Kidney tubule cell (primary cell): ENCODE data around the gene BICD1.
A peak's percentile ranks its signal among the peaks of the same experiment; 100 is the strongest.
"Not testable (repeated sequence)": the region's sequence is repeated elsewhere in the genome, so short reads cannot be mapped to it uniquely, and the experiment has no call there.

Experiments used
- DNase-seq: peaks from one replicate; pipeline ENCODE4 v3.0.0-alpha.2; 2018; ENCODE audit warnings: low spot score

Gene BICD1

GRCh38 chr12:32106517-32107358 lies at the start of gene BICD1:
TSS of gene BICD1 (plus strand) at chr12:32106847. CDS start at chr12:32107332, 485 bp downstream.
- peak; percentile 92 for DNase-seq

- DNase-seq, result no peak
Measured at GRCh38 chr12:32061033-32061432, 45.6 kb upstream of the BICD1 start.

DNA sequence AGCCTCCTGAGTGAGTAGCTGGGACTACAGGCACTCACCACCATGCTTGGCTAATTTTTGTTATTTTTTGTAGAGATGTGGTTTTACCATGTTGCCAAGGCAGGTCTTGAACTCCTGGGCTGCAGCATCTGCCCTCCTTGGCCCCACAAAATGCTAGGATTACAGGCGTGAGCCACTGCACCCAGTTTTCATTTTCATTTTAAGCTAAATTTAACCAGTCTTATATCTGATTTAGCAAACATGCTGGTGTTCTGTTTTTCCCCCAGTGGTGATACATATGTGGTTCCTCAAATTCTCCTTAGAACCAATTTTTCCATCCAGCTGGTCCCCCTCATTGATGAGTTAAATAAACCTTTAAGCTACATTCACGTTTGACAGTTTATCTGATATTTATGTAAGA lies 43.8 kb upstream of the BICD1 start:
- peak; percentile 19 for DNase-seq

DNA sequence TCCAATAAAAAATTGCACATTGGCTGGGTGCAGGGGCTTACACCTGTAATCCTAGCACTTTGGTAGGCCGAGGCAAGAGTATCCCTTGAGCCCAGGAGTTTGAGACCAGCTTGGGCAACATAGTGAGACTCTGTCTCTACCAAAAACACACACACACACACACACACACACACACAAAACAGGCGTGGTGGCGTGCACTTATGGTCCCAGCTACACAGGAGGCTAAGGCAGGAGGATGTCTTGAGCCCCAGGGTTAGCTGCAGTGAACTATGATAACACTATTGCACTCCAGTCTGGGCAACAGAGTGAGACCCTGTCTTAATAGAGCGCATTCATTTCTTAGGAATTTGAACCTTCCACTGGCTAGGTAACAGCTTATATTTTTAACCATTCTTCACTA lies 42.9 kb upstream of the BICD1 start:
- DNase-seq, result no peak

GRCh38 chr12:32066206-32066605 lies 40.4 kb upstream of the BICD1 start:
- DNase-seq, result no peak

DNA sequence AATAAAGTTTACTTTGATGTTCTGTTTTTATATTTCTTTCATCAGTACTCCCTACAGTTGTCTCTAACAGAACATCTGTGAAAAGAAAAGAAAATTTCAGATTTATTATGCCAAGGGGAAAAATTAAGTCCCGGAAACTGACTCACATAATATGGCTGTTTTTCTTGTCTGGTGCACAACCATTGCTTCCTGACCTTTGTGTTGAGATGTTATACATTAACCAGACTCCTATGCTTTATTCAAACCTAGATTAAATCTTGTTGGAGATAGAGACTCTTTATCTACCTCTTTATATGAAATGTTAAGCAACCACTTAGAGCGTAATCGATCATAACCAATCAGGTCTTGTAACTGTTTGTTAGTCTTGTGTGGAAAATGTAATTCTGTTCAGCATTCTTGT lies 37.6 kb upstream of the BICD1 start:
- peak; percentile 77 for DNase-seq

- DNase-seq, result no peak
Measured at GRCh38 chr12:32069731-32070130, 36.9 kb upstream of the BICD1 start.

DNA sequence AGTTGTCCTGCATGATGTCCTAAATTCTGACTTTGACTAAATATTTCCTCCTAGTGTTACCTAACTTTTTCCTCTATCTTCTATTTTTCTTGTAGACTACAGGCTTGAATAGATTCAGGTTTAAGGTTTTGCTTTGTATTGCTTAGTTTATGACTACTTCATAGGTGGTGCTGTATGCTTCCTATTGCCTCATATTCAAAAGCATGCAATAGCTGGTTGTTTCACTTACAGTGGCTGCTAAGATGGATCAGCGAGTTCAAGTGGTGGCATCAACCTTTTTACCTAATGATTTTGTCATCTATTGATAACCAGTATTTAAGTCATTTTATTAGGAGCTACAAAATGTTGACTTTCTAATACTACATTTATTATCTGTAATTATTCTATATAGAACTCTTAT lies 36.3 kb upstream of the BICD1 start:
- DNase-seq, result peak; percentile 30

GRCh38 chr12:32072102-32072501 lies 34.5 kb upstream of the BICD1 start:
- no peak for DNase-seq

DNA sequence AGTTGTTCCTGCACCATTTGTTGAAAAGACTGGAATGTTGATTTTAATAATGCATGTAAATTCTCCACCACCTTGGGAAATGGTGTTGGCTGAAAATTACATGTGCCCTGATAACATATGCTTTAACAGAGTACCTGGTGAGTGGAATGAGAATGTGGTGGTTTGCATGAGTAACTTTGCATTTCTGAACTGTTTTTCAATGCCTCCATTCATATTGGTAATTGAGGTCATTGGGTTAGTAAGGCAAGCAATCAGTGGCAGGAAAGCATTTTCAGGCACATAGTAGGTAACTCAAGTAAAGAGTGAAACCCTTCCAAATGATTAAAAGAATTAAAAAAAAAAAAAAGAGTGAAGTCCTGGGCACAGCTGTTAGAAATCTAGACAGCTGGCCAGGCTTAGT lies 32.2 kb upstream of the BICD1 start:
- no peak for DNase-seq

DNA sequence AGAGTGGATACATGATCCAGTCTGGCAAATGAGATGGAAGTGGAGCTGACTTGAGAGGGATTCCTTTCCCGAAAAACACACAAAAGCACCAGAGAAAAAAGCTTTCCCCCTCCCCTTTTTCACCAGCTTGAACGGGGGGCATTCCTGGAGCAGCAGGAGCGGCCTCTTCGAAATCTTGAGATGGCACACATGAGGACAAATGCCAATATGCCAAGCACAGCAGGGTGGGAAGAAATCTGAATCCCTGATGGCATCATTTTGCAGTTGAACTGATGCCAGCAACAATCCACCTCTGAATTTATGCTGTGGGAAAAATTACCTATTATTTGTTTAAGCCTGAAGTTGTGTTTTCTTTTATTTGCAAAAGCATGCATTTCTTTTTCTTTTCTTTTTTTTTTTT lies 29.7 kb upstream of the BICD1 start:
- DNase-seq, result no peak

GRCh38 chr12:32080435-32080834 lies 26.2 kb upstream of the BICD1 start:
- no peak for DNase-seq

DNA sequence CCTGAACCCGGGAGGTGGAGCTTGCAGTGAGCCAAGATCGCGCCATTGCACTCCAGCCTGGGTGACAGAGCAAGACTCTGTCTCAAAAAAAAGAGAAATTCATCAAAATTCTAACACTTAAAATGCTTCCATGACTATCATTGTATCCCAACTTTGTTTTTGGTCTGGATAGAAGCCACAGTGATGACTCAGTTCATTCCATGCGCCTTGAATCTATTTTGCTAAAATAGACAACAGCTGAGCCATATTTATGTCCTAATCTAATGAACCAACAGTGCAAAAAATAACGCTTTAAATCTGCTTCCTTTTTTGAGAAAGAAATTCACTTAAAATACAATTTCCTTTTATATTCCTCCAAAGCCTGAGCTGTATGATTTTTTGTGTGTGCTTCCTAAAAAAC lies 23.2 kb upstream of the BICD1 start:
- peak; percentile 37 for DNase-seq

GRCh38 chr12:32084017-32084688 lies 22.5 kb upstream of the BICD1 start:
- DNase-seq, result peak; percentile 20

DNA sequence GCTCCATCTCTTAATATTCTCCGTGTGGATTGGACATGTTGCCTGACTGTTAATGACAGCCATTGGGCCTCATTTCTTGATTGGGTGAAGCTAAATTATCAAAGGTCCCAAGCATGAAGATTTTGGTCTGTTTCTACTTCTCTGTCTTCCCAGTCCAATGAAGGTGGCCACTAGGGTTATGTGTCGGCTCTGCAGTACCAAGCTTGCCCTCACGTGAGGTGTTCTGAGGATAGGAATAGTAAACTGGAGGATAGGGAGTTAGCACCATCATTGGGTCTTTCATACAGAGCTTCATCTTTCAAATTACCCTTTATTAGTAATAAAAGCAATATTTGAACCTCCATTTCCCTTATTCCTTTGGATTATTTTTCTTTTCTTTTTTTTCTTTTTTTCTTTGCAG lies 21.9 kb upstream of the BICD1 start:
- DNase-seq, result no peak

GRCh38 chr12:32087306-32087705 lies 19.3 kb upstream of the BICD1 start:
- DNase-seq, result no peak

- no peak for DNase-seq
Measured at GRCh38 chr12:32089156-32089555, 17.5 kb upstream of the BICD1 start.

DNA sequence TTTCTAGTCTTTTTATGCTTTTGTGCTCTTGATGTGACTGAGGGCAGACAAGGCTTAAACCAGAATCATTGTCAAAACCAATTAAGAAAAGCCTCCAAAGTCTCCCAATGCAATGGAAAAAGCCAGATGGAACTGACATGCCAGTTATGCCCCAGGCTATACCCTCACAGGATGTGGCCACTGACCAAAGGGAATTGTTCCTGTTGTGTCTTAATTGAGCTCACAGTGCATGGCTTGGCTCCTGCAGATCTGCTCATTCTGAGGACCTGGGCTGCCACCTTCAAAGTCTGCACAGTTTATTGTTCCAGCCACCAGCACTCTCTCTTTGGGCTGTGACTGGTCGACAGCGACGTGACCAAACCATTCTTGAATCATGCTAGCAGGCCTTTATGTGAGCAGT lies 17.1 kb upstream of the BICD1 start:
- peak; percentile 13 for DNase-seq

DNA sequence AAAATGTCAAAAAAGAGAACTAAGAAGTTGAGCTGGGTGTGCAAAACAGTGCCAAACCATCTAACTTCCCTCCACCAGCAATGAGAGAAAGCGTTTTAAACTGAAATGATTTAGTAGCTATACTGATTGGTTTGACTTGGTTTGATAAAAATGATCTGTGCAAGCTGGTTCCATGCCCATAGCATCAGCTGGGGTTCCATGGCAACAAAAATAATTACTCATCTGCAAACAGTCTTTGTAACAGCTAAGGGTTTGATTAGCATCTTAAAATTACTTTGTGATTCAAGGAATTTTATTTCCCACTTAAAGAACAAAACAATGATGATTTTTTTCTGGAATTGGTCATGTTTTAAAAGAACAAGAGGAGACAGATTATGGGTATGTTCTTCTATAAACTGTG lies 15.0 kb upstream of the BICD1 start:
- no peak for DNase-seq

DNA sequence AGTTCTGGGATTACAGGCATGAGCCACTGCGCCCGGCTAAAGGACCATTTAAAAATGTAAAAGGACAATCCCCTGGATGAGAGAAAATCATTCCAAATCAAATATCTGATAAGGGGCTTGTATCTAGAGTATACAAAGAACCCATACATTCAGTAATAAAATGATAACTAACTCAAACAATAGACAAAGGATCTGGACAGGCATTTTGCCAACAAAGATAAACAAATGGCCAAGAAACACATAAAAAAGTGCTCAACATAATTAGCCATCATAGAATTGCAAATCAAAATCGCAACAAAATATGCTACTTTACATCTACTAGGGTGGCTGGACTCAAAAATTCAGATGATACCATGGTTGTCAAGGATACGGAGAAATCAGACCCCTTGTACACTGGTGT lies 8.5 kb upstream of the BICD1 start:
- no peak for DNase-seq

DNA sequence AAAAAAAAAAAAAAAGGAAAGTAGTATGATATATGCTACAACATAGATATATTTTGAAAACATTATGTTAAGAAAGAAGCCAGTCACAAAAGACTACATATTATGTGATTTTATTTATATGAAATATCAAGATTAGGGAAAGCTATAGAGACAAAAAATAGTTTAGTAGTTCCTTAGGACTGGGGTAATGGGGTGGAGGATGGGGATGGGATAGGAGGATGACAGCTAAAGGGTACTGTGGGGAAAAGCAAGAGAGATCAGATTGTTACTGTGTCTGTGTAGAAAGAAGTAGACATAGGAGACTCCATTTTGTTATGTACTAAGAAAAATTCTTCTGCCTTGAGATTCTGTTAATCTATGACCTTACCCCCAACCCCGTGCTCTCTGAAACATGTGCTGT lies 7.4 kb upstream of the BICD1 start:
- not testable (repeated sequence) for DNase-seq

- DNase-seq, result no peak
Measured at GRCh38 chr12:32100361-32100760, 6.3 kb upstream of the BICD1 start.

GRCh38 chr12:32100888-32101287 lies 5.8 kb upstream of the BICD1 start:
- DNase-seq, result no peak

DNA sequence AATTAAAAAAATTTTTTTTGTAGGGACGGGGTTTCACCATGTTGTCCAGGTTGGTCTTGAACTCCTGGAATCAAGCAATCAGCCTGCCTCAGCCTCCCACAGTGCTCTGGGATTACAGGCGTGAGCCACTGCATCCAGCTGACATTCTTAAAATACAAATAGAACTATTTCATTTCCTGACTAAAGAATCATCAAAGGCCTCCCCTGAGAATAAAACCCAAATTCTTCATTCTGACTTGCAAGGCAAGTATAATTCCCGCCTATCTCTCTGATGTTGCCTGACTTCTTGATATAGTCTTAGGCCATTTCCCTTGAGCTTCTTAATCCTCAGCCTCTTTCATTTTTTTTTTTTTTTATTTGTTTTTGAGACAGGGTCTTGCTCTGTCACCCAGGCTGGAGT lies 4.4 kb upstream of the BICD1 start:
- DNase-seq, result no peak
